Fibroblast of lung (primary cell): ENCODE results near the gene OR1K1. TPM values are rescaled to one million over a fixed set of nuclear protein-coding genes. Genes with fewer than 3 reads are reported as not detected.
"Not testable (repeated sequence)": the region's sequence is repeated elsewhere in the genome, so short reads cannot be mapped to it uniquely, and the experiment has no call there.

Experiments used
- DNase-seq, 2 donors: peaks; one replicate each; pipeline versions ENCODE4 v3.0.0 to v3.0.0-alpha.2; 2010; ENCODE audit warnings: low read depth in 2 of 2
- H2AFZ ChIP-seq: 2 replicates; pipeline ENCODE4 v1.5.1; 2012; ENCODE audit warnings: low read length, control low read depth, inconsistent platforms
- H3K27ac ChIP-seq: 2 replicates; pipeline ENCODE4 v1.5.1; 2011; ENCODE audit warnings: low read length, control low read depth; ENCODE audit not compliant: insufficient read depth
- H3K27me3 ChIP-seq: 2 replicates; pipeline ENCODE4 v1.5.1; 2011; ENCODE audit warnings: mild to moderate bottlenecking, low read length; ENCODE audit not compliant: control insufficient read depth, insufficient read depth
- H3K36me3 ChIP-seq: 2 replicates; pipeline ENCODE4 v1.5.1; 2011; ENCODE audit warnings: low read length; ENCODE audit not compliant: control insufficient read depth, insufficient read depth
- H3K4me1 ChIP-seq: 2 replicates; pipeline ENCODE4 v1.5.1; 2011; ENCODE audit warnings: low read length; ENCODE audit not compliant: control insufficient read depth, insufficient read depth; ENCODE audit errors: extremely low read depth
- H3K4me2 ChIP-seq: 2 replicates; pipeline ENCODE4 v1.5.1; 2011; ENCODE audit warnings: low read length, control low read depth; ENCODE audit not compliant: insufficient read depth; ENCODE audit errors: extremely low read depth
- H3K4me3 ChIP-seq, 4 experiments: fragments of 200-600 bp in 1 of 4; sonication (generic) in 1 of 4; replicated peaks in 1 of 4; 2 replicates each; pipeline ENCODE4 v1.5.1; 2011 to 2016; ENCODE audit warnings: low read length in 4 of 4, low read depth in 3 of 4, mild to moderate bottlenecking in 3 of 4, control low read depth in 2 of 4, inconsistent platforms in 1 of 4, mixed read lengths in 1 of 4; ENCODE audit not compliant: insufficient read depth in 1 of 4; ENCODE audit errors: control extremely low read depth in 1 of 4
- H3K79me2 ChIP-seq: 2 replicates; pipeline ENCODE4 v1.5.1; 2012; ENCODE audit warnings: mild to moderate bottlenecking, low read length, inconsistent platforms; ENCODE audit not compliant: control insufficient read depth, insufficient read depth
- H3K9ac ChIP-seq: 2 replicates; pipeline ENCODE4 v1.5.1; 2011; ENCODE audit warnings: mild to moderate bottlenecking, low read length, control low read depth; ENCODE audit not compliant: insufficient read depth
- H3K9me3 ChIP-seq: 2 replicates; pipeline ENCODE4 v1.5.1; 2012; ENCODE audit warnings: low read depth, low read length; ENCODE audit not compliant: control insufficient read depth, insufficient read depth
- H4K20me1 ChIP-seq: 2 replicates; pipeline ENCODE4 v1.5.1; 2011; ENCODE audit warnings: low read length; ENCODE audit not compliant: control insufficient read depth, insufficient read depth; ENCODE audit errors: extremely low read depth
- CTCF ChIP-seq, 2 donors: IDR thresholded peaks in 1 of 2; conservative IDR thresholded peaks in 1 of 2; 1 replicate in 1 of 2; 2 replicates in 1 of 2; pipeline ENCODE4 v1.5.1; 2011 to 2012; ENCODE audit warnings: low read length in 2 of 2, control low read depth in 1 of 2, inconsistent platforms in 1 of 2, low read depth in 1 of 2, mild to moderate bottlenecking in 1 of 2
- EZH2 ChIP-seq: IDR thresholded peaks from 2 replicates; pipeline ENCODE4 v1.5.1; 2012; ENCODE audit warnings: low read length, control low read depth, mild to moderate bottlenecking; ENCODE audit errors: missing control alignments
- polyA plus RNA-seq, 2 donors: library from polyadenylated mRNA; depleted of rRNA in 1 of 2; stranded (reverse) in 1 of 2; unstranded in 1 of 2; fragments of >200 nt; gene quantifications; 2 replicates each; pipeline ENCODE4 v1.2.1, GENCODE V29; 2011 to 2012; ENCODE audit warnings: missing spikeins in 1 of 2
- total RNA-seq: library from RNA; depleted of rRNA; stranded (reverse); fragments of >200 nt; gene quantifications from 2 replicates; pipeline ENCODE4 v1.2.1, GENCODE V29; 2014

OR1K1 gene
- total and polyA plus RNA-seq, 2 donors (not counting 1 experiment from before 2014, with no cell fraction given) = not detected

- H3K4me3 ChIP-seq = no peak overlapping the region
- no peaks in the 10 kb centered on the region for H3K4me1 ChIP-seq
- H4K20me1 ChIP-seq = no peaks in the 10 kb centered on the region
- no peaks in the 10 kb centered on the region for H3K9me3 ChIP-seq
- H3K79me2 ChIP-seq = no peaks in the 10 kb centered on the region
- H3K27me3 ChIP-seq = no peaks in the 10 kb centered on the region
- DNase-seq = peak in 1 of 2 donors; percentile 64
- H2AFZ ChIP-seq = no peak overlapping the region
- no peak overlapping the region for H3K9ac ChIP-seq
- no peak overlapping the region for H3K4me2 ChIP-seq
- TF ChIP-seq CTCF (conservative IDR thresholded peaks at IDR 0.05 in 1 of 2, IDR thresholded peaks at IDR 0.05 in 1 of 2; ENCODE audit: low read depth in 1 of 2, low read length in 2 of 2) (no peak), EZH2 (no peak)
- no peaks in the 10 kb centered on the region for H3K36me3 ChIP-seq
- no peak overlapping the region for H3K27ac ChIP-seq
Observed at GRCh38 chr9:122807271-122807900, 7.5 kb downstream of the OR1K1 start.

GRCh38 chr9:122808141-122808540 is 8.2 kb downstream of the OR1K1 start:
- Histone ChIP-seq H3K4me1 (no peaks in the 10 kb centered on the region), H3K4me2 (no peak overlapping the region), H3K36me3 (no peaks in the 10 kb centered on the region), H3K27me3 (no peaks in the 10 kb centered on the region), H3K79me2 (no peaks in the 10 kb centered on the region), H3K27ac (no peak overlapping the region), H4K20me1 (no peaks in the 10 kb centered on the region), H2AFZ (no peak overlapping the region), H3K4me3 (no peak overlapping the region), H3K9me3 (no peaks in the 10 kb centered on the region), H3K9ac (no peak overlapping the region)
- no peak for TF ChIP-seq EZH2
- TF ChIP-seq CTCF (conservative IDR thresholded peaks at IDR 0.05 in 1 of 2, IDR thresholded peaks at IDR 0.05 in 1 of 2; ENCODE audit: low read depth in 1 of 2, low read length in 2 of 2) = no peak
- no peak for DNase-seq

GRCh38 chr9:122809261-122809660 is 9.3 kb downstream of the OR1K1 start:
- H3K36me3 ChIP-seq, H3K4me3 ChIP-seq, H3K9ac ChIP-seq, H3K9me3 ChIP-seq, H2AFZ ChIP-seq, H3K27me3 ChIP-seq, H3K4me2 ChIP-seq, H3K27ac ChIP-seq, H3K79me2 ChIP-seq, H4K20me1 ChIP-seq, H3K4me1 ChIP-seq, DNase-seq: not testable (repeated sequence)
